DOHH2 (cell line): ENCODE measurements around the gene SPATA17.

Source experiments
- EZH2phosphoT487 ChIP-seq: fragments of 200-600 bp; sonication (generic); IDR thresholded peaks from 2 replicates; pipeline ENCODE4 v1.6.1; 2017; ENCODE audit warnings: borderline replicate concordance, mild to moderate bottlenecking, antibody characterized with exemption, low read length, moderate library complexity, mixed read lengths
- TF ChIP-seq, protein P1 (sequence below): fragments of 200-600 bp; sonication (generic); IDR thresholded peaks from one replicate; pipeline ENCODE4 v1.5.1; 2014; ENCODE audit warnings: antibody characterized with exemption, mild to moderate bottlenecking, low read depth, low read length; ENCODE audit not compliant: poor library complexity, severe bottlenecking

DNA sequence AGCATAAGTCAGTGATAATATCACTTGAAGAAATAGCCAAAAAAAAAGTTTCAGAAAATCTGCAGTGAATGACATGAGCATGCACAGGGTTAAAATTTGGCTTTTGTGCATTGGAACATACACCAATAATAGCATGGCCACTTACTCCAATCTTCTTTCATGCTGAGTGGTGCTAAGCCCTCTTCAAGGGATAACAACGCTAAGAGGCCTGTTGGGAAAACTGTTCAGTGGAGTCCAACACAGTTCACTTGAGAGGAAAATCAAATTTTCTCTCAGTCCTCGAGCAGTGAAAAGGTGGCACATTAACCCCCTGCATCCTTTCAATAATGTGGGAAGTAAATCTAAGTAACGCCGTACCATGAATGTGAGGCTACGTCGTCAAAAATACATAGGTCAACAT, 264.7 kb downstream of the SPATA17 start:
- TF ChIP-seq EZH2phosphoT487 = no peak
- TF ChIP-seq, protein P1, sequence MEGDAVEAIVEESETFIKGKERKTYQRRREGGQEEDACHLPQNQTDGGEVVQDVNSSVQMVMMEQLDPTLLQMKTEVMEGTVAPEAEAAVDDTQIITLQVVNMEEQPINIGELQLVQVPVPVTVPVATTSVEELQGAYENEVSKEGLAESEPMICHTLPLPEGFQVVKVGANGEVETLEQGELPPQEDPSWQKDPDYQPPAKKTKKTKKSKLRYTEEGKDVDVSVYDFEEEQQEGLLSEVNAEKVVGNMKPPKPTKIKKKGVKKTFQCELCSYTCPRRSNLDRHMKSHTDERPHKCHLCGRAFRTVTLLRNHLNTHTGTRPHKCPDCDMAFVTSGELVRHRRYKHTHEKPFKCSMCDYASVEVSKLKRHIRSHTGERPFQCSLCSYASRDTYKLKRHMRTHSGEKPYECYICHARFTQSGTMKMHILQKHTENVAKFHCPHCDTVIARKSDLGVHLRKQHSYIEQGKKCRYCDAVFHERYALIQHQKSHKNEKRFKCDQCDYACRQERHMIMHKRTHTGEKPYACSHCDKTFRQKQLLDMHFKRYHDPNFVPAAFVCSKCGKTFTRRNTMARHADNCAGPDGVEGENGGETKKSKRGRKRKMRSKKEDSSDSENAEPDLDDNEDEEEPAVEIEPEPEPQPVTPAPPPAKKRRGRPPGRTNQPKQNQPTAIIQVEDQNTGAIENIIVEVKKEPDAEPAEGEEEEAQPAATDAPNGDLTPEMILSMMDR = no peak
